OCI-M2 (cell line): ENCODE results near the gene CARNS1.
A peak's percentile ranks its signal among the peaks of the same experiment; 100 is the strongest.

Source experiments
- DNase-seq: peaks from one replicate; lab custom pipeline; 2025; ENCODE audit not compliant: unreplicated experiment; lab: John Stamatoyannopoulos, UW

The CARNS1 gene

GRCh38 chr11:67408437-67409200, 6.9 kb upstream of the CARNS1 start:
- no peak for DNase-seq

DNA sequence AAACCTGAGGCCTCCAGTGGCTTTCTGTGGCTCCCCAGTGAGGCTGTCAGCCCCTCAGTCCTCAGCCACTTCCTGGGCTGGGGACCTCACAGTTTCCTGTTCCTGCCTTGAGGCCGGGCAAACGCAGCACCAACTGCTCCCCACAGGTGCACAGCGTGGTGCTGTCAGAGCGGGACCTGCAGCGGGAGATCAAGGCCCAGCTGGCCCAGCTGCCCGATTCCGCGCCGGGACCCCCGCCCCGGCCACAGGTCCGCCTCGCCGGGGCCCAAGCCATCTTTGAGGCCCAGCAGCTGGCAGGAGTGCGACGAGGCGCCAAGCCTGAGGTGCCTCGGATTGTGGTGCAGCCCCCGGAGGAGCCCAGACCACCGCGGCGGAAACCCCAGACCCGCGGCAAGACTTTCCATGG, 6.2 kb upstream of the CARNS1 start:
- DNase-seq = no peak

- no peak for DNase-seq
Measured at GRCh38 chr11:67409781-67410368, 5.6 kb upstream of the CARNS1 start.

DNA sequence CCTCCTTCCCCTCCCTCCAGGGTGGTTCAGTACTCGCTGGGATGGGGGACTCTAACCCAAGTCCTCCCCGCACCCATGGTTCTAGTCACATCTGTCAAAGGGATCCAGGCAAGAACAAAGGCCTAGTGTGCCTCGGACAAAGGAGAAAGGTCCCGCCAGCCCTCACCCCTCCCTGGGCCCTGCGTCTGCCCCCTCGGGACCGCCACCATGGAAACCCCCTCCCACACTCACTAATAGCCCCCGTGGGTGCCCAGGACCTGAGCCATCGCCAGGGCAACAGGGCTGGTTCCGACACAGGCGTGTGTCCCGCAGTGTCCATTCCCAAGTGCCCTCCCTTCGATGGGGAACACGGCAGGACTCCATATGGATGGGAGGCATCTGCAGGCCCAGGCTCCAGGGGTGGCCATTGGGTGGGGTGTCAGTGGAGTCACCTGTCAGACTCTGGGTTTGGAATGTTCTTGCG, 5.1 kb upstream of the CARNS1 start:
- DNase-seq = no peak

GRCh38 chr11:67410984-67411784, 4.3 kb upstream of the CARNS1 start:
- no peak for DNase-seq

DNA sequence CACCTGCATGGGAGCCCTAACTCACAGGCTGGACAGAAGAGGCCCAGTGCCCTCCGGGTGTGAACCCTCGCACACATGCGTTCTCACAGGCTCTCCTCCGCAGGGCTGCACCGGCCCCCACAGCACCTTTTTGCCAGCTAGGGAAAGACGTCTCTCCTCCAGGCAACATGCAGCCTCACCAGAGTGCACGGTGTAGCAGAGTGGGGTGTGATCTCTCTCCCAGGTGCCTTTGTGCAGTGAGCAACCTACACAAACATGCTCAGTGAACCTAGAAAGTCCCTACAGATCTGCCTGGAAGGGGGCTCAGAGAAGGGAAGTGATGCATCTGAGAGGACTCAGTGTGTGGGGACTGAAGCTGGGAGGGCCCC, 3.7 kb upstream of the CARNS1 start:
- DNase-seq = no peak

GRCh38 chr11:67412495-67413179, 2.8 kb upstream of the CARNS1 start:
- no peak for DNase-seq

DNA sequence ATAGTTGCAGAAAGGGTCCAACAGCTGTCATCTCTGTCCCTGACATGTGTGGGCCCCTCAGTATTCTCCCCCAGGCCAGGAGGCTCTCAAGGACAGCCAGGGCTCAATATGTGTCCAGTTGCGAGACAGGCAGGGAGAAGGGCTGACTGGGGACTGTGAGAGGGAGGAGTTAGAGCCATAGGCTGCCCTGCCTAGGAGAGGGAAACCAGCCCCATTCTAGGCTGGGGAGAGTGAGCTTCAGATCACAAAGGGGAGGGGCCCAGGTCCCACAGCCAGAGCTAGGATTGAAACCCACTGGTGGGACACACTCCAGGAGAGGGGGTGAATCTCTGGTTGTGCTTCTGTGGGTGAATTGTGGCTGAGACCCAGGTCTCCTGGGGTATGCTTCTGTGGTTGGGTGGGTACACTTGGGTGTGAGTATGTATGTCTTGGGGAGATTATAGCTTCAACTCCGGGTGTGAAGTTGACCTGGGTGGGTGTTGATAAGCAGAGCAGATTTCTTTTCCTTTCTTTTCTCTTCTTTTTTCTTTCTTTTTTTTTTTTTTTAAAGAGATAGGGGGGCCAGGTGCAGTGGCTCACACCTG, 2.1 kb upstream of the CARNS1 start:
- DNase-seq = no peak

GRCh38 chr11:67416416-67417335, 1.2 kb downstream of the CARNS1 start:
- DNase-seq = no peak

DNA sequence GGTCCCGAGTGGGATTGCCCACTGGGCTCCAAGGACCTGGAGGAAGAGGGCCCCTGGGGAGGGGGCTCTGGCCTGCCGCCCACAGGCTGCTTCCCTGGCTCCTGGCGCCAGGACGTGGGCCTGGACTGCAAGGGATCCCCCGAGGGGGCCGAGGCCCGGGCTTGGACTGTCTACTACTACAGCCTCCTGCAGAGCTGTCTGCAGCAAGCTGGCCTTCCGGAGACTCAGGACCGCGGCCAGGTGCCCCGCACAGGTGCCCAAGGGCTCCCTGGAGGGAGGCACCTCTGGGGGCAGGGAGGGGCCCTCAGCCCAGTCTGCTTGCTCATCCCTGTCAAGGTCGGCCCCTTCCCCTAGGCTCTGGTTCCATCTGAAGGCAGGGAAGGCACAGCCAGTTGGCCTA, 1.9 kb downstream of the CARNS1 start:
- no peak for DNase-seq

DNA sequence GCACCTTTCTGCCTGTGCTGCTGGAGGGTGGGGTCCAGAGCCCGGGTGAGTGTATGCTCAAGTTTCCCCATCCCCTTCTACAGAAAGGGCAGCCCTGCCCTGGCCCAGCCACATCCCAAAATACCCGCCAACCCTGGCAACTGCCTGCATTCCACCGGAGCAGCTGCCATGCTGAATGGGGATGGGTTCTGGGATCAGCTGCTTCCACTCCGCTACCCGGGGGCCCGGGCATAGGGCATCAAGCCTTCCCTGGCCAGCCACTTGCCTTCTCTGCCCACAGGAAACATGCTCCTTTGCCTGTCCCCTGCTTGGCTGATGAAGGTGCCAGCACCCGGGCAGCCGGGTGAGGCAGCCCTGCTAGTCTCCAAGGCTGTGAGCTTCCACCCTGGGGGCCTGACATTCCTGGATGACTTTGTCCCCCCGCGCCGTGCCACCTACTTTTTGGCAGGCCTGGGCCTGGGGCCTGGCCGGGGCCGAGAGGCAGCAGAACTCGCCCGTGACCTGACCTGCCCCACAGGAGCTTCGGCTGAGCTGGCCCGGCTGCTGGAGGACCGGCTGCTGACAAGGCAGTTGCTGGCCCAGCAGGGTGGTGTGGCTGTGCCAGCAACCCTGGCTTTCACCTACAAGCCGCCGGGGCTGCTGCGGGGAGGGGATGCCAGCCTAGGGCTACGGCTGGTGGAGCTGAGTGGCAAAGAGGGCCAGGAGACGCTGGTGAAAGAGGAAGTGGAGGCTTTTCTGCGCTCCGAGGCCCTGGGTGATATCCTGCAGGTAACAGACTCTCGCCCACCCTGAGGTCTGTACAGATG, 3.2 kb downstream of the CARNS1 start:
- DNase-seq = no peak

DNA sequence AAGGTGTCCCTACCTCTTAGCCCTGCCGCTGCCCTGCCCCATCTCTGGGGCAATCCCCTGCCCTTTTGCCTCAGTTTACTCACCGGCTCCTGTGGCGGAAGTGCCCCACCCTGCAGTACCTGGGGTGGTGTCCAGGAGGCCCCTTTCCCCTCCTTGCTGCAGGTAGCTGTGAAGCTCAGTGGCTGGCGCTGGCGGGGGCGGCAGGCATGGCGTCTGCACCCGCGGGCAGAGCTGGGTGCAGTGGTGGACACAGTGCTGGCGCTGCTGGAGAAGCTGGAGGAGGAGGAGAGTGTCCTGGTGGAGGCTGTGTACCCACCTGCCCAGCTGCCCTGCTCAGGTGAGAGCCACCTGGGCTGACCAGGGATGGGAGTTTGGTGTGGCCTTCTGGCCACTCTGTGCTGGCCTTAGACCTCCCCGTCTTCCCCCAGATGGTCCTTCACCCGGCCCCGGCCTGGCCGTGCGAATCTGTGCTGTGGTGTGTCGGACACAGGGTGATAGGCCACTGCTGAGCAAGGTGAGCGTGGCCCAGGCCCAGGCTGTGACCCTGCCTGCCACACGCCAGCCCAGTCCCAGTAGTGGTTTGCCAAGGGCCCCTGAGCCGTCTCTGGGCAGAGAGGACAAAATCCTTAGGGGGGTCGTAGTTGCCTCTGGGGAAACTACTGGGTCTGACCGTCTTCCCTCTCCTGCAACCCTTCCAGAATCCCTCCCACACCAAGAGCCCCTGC, 4.0 kb downstream of the CARNS1 start:
- DNase-seq = no peak

DNA sequence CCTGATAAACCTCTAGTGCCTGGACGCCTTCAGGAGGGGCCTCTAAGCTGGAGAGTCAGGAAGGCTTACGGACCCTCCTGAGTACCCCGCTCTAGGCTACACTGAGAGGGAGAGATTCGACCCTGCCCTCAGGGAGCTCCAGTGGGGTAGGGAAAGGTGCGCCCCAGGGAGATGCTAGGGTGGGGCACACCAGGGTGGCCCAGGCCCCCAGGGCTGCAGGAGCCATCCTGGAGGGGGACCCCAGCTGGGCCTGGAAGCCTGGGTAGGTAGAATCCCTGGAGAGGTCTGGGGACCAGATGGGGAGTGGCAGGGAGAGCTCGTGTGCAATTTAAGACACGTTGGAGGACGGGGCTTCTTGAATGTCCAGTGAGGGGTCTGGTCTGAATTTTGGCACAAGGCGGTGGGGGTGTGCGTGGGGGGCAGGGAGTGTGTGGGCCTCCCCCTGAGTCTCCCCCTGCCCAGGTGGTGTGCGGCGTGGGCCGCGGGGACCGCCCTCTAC, 4.7 kb downstream of the CARNS1 start:
- no peak for DNase-seq

DNA sequence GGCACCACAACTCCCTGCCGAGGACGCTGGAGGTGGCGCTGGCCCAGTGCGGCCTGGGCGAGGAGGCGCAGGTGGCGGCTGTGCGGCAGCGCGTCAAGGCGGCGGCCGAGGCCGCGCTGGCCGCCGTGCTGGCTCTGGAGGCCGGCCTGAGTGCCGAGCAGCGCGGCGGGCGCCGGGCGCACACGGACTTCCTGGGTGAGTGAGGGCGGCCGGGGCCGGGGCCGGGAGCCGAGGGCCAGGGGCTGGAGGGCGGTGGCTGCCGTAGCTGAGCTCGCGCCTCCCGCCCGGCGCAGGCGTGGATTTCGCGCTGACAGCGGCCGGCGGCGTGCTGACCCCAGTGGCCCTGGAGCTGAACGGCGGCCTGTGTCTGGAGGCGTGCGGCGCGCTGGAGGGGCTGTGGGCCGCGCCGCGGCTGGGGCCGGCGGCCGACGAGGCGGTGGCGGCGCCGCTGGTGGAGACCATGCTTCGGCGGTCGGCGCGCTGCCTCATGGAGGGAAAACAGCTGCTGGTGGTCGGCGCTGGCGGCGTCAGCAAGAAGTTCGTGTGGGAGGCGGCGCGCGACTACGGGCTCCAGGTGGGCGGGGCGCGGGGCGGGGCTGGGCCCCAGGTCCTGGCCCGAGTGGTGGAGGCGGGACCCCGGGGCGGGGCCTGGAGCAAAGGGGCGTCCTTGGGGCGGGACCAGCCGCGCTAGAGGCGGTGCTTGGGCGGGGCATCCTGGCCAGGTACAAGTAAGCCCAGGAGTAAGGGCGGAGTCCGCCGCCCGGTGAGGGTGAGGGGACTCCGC, 5.4 kb downstream of the CARNS1 start:
- peak; percentile 36 for DNase-seq

GRCh38 chr11:67421430-67422031, 6.1 kb downstream of the CARNS1 start:
- no peak for DNase-seq

GRCh38 chr11:67422891-67423290, 7.4 kb downstream of the CARNS1 start:
- DNase-seq = no peak

- DNase-seq = no peak
Measured at GRCh38 chr11:67423466-67423865, 8.0 kb downstream of the CARNS1 start.
